ENCODE measurements around the gene METTL18. TPM values are rescaled to one million over a fixed set of nuclear protein-coding genes. Genes with fewer than 3 reads are reported as not detected.

METTL18 gene
- total RNA-seq, 1 experiment from 2014 or later: 10.4 TPM

DNA sequence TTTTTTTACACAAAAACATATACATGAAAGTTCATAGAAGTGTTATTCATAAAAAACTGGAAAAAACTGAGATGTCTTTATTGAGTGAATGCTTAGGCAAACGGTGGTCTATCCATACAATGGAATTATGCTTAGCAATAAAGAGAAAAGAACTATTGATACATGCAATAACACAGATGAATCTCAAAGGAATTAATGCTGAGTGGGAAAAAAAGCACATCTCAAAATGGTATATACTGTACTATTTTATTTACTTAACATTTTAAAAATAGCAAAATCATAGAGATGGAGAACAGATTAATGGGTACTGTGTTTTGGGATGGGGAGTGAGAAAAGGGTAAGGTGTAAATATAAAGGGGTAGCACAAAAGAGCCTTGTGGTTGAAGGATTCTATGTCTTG lies 29.8 kb downstream of the METTL18 start:
- no peak overlapping the region for H3K27ac ChIP-seq
- DNase-seq: no peak
- no peak overlapping the region for H3K4me3 ChIP-seq
- H3K36me3 ChIP-seq: no peaks in the 10 kb centered on the region
- H3K27me3 ChIP-seq: no peaks in the 10 kb centered on the region
- H3K4me1 ChIP-seq: no peaks in the 10 kb centered on the region
- no peaks in the 10 kb centered on the region for H3K9me3 ChIP-seq (replicated peaks)

- no peak for DNase-seq
- Histone ChIP-seq H3K9me3 (replicated peaks) (no peaks in the 10 kb centered on the region), H3K4me3 (no peak overlapping the region), H3K4me1 (no peaks in the 10 kb centered on the region), H3K27ac (no peak overlapping the region), H3K27me3 (no peaks in the 10 kb centered on the region), H3K36me3 (no peaks in the 10 kb centered on the region)
Observed at GRCh38 chr1:169762699-169763098, 32.0 kb downstream of the METTL18 start.

- Histone ChIP-seq H3K27me3 (no peaks in the 10 kb centered on the region), H3K27ac (no peak overlapping the region), H3K4me1 (no peaks in the 10 kb centered on the region), H3K4me3 (no peak overlapping the region), H3K36me3 (no peaks in the 10 kb centered on the region), H3K9me3 (replicated peaks) (no peaks in the 10 kb centered on the region)
- DNase-seq: no peak
Observed at GRCh38 chr1:169759038-169759437, 35.7 kb downstream of the METTL18 start.

DNA sequence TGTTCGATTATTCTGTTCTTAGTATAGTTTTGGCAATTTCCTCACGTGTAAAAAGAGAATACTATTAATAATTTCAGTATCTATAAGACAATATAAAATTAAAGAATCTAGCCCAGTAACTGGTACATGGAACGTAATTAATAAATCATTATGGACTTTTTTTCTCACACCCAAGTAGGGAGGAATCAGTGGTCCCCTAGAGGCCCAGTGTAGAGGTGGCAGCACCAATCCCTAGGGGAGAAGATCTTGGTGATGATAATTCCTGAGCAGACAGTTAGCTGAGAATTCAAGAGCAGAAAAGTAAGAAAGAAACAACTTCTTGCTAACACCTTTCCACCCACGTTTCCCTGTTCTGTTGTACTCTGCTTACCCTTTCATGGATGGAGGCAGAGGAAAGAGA lies 41.2 kb downstream of the METTL18 start:
- Histone ChIP-seq H3K4me3 (no peak overlapping the region), H3K9me3 (replicated peaks) (no peaks in the 10 kb centered on the region), H3K27ac (no peak overlapping the region), H3K4me1 (no peaks in the 10 kb centered on the region), H3K36me3 (no peaks in the 10 kb centered on the region), H3K27me3 (no peaks in the 10 kb centered on the region)
- no peak for DNase-seq

DNA sequence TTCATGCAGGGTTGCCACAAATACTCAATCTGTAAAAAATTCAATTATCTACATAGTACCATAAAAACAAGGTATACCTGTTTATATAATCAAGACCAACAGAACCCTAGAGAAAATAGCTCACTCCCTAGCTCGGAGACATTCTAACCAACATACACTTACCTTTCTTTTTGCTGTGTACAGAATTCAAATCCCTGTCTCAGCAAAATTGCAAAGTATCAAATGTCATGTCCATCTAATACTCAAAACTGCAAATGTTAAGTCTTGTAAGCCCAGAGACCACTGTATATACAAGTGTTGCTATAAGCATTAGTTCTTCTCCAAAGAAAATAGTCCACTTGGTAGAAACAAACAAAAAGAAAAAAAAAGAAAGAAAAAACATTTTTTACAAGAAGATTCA lies 44.7 kb downstream of the METTL18 start:
- H3K27me3 ChIP-seq: no peaks in the 10 kb centered on the region; the same call in 1 of the 2 replicates

GRCh38 chr1:169746550-169746949 lies 48.2 kb downstream of the METTL18 start:
- Histone ChIP-seq H3K4me3 (no peak overlapping the region), H3K27me3 (peaks cover 3% of the 10 kb centered on the region; the same call in 1 of the 2 replicates), H3K27ac (no peak overlapping the region), H3K36me3 (no peaks in the 10 kb centered on the region), H3K4me1 (peaks cover 5% of the 10 kb centered on the region), H3K9me3 (replicated peaks) (no peaks in the 10 kb centered on the region)
- DNase-seq: no peak

More for the DNA sequence above, 44.7 kb downstream of the METTL18 start:
- Histone ChIP-seq H3K4me1 (no peaks in the 10 kb centered on the region), H3K36me3 (no peaks in the 10 kb centered on the region), H3K4me3 (no peak overlapping the region), H3K9me3 (replicated peaks) (no peaks in the 10 kb centered on the region), H3K27ac (no peak overlapping the region)
- no peak for DNase-seq

DNA sequence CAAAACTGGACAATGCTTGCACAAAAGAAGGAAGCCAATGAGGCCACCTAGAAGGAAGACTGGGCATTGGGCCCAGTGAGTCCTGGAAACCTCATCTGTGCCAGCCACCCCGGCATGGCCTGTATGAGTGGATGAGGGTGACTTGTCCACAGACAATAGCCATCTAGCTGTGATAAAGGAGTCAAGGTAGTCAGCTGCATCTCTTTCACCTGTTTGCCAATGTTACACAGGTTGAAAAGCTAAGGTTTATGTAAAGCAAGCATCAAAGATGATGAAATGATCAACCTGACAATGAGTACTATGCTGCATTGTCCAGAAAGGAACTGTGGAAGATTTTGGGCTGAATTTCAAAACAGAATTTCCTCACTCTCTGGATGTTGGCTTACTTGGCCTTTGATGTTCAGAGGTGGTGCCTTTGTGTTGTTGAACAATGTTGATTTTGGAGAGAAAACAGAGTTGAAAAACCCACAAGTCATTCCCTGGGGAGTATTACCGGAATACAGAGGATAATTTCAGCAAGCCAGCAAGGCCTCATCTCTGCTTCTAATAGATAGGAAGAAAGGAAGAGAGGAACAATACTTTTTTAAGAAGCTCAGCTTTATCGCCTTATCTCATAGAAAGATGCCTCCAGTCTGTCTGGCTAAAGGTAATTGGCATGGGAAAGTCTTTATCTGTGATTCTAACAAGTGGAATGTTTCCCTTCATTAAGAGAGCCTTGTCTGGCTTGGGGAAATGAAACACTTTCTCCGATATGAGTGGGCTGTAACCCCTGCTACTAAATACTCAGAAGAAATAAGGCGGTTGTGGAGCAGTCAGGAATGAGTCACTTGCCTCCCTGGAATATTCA lies 49.5 kb downstream of the METTL18 start:
- DNase-seq: no peak
- H3K27ac ChIP-seq: no peak overlapping the region

More for the DNA sequence above, 49.5 kb downstream of the METTL18 start:
- Histone ChIP-seq H3K4me1 (peaks cover 17% of the 10 kb centered on the region), H3K27me3 (peaks cover 6% of the 10 kb centered on the region; the same call in 1 of the 2 replicates), H3K9me3 (replicated peaks) (no peaks in the 10 kb centered on the region), H3K36me3 (no peaks in the 10 kb centered on the region), H3K4me3 (no peak overlapping the region)

Other genes with a start within 250 kb of the METTL18 start
- not detected in 2 replicates for gene F5, start 208.4 kb downstream of the METTL18 start, total RNA-seq (2014; rRNA removed; shearing (Covaris generic))
- gene SELP, start 164.8 kb downstream of the METTL18 start, total RNA-seq (2014; rRNA removed; shearing (Covaris generic)): not detected in 2 replicates
- not detected in 2 replicates for gene SELL, start 83.3 kb downstream of the METTL18 start, total RNA-seq (2014; rRNA removed; shearing (Covaris generic))
- gene SELE, start 60.8 kb downstream of the METTL18 start, total RNA-seq (2014; rRNA removed; shearing (Covaris generic)): not detected in 2 replicates
- gene SCYL3, start 99.0 kb upstream of the METTL18 start, total RNA-seq (2014; rRNA removed; shearing (Covaris generic)): 3.7 and 4.6 TPM in 2 replicates

All from SJCRH30 (cell line).